ENCODE measurements around the gene HSPA9.

HSPA9 gene

GRCh38 chr5:138597661-138598400, 22.6 kb upstream of the HSPA9 start:
- in situ Hi-C loops (cut with MboI; ENCODE audit: low pct_unique_long_range_greater_than_20kb, low sequenced_read_pairs) = no loop called here
- no peak for DNase-seq

GRCh38 chr5:138596105-138596881, 21.1 kb upstream of the HSPA9 start:
- in situ Hi-C loops (cut with MboI; ENCODE audit: low pct_unique_long_range_greater_than_20kb, low sequenced_read_pairs) = no loop called here
- no peak for DNase-seq

GRCh38 chr5:138595180-138595795, 20.1 kb upstream of the HSPA9 start:
- in situ Hi-C loops (cut with MboI; ENCODE audit: low pct_unique_long_range_greater_than_20kb, low sequenced_read_pairs) = no loop called here
- no peak for DNase-seq

GRCh38 chr5:138594305-138595058, 19.3 kb upstream of the HSPA9 start:
- DNase-seq = peak; percentile 25
- in situ Hi-C loops (cut with MboI; ENCODE audit: low pct_unique_long_range_greater_than_20kb, low sequenced_read_pairs) = no loop called here

GRCh38 chr5:138588013-138588788, 13.0 kb upstream of the HSPA9 start:
- no peak for DNase-seq
- in situ Hi-C loops (cut with MboI; ENCODE audit: low pct_unique_long_range_greater_than_20kb, low sequenced_read_pairs) = no loop called here

GRCh38 chr5:138585157-138585556, 10.0 kb upstream of the HSPA9 start:
- in situ Hi-C loops (cut with MboI; ENCODE audit: low pct_unique_long_range_greater_than_20kb, low sequenced_read_pairs) = no loop called here
- no peak for DNase-seq

GRCh38 chr5:138583984-138584637, 8.9 kb upstream of the HSPA9 start:
- DNase-seq = no peak
- in situ Hi-C loops (cut with MboI; ENCODE audit: low pct_unique_long_range_greater_than_20kb, low sequenced_read_pairs) = no loop called here

DNA sequence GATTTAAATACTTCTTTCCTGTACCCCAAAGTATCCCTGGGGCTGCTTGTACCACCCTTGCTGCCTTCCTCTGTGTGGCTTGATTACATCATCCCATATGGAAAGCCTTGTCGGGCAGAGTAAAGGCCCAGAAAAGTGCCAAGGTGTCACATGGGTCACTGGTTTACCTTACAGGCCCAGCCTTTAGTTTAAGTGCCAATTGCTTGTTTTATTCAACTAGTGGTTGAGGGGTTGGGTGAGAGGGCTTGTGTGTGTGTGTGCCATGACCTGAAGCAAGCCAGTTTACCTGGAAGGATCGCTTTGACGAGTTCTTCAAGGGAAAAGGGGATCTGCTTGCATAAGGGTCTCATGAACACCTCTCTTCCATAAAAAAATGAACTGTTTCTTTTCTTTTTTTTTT, 7.8 kb upstream of the HSPA9 start:
- DNase-seq = no peak
- in situ Hi-C loops (cut with MboI; ENCODE audit: low pct_unique_long_range_greater_than_20kb, low sequenced_read_pairs) = no loop called here

- no peak for DNase-seq
- in situ Hi-C loops (cut with MboI; ENCODE audit: low pct_unique_long_range_greater_than_20kb, low sequenced_read_pairs) = no loop called here
Observed at GRCh38 chr5:138580777-138581176, 5.6 kb upstream of the HSPA9 start.

GRCh38 chr5:138580001-138580400, 4.8 kb upstream of the HSPA9 start:
- DNase-seq = no peak

GRCh38 chr5:138579517-138579863, 4.3 kb upstream of the HSPA9 start:
- DNase-seq = no peak

More at GRCh38 chr5:138580001-138580400, 4.8 kb upstream of the HSPA9 start:
- in situ Hi-C loops (cut with MboI; ENCODE audit: low pct_unique_long_range_greater_than_20kb, low sequenced_read_pairs) = no loop called here

GRCh38 chr5:138577452-138577851, 2.3 kb upstream of the HSPA9 start:
- in situ Hi-C loops (cut with MboI; ENCODE audit: low pct_unique_long_range_greater_than_20kb, low sequenced_read_pairs) = no loop called here
- no peak for DNase-seq

More at GRCh38 chr5:138579517-138579863, 4.3 kb upstream of the HSPA9 start:
- in situ Hi-C loops (cut with MboI; ENCODE audit: low pct_unique_long_range_greater_than_20kb, low sequenced_read_pairs) = no loop called here

GRCh38 chr5:138574744-138575193, 432 bp downstream of the HSPA9 start:
- in situ Hi-C loops (cut with MboI; ENCODE audit: low pct_unique_long_range_greater_than_20kb, low sequenced_read_pairs) = no loop called here
- no peak for DNase-seq

- in situ Hi-C loops (cut with MboI; ENCODE audit: low pct_unique_long_range_greater_than_20kb, low sequenced_read_pairs) = no loop called here
- DNase-seq = peak; percentile 24
Observed at GRCh38 chr5:138573949-138574670, 1.1 kb downstream of the HSPA9 start.

DNA sequence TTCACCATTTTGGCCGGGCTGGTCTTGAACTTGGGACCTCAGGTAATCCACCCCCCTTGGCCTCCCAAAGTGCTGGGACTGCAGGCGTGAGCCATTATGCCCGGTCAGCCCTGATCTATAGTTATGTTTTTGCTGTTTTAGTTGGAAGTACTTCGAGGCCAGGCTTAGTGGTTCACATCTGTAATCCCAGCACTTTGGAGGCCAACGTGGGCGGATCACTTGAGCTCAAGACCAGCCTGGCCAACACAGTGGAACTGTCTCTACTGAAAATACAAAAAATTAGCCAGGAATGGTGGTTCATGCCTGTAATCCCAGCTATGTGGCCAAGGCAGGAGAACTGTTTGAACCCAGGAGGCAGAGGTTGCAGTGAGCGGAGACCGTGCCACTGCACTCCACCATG, 2.0 kb downstream of the HSPA9 start:
- DNase-seq = no peak
- in situ Hi-C loops (cut with MboI; ENCODE audit: low pct_unique_long_range_greater_than_20kb, low sequenced_read_pairs) = no loop called here

DNA sequence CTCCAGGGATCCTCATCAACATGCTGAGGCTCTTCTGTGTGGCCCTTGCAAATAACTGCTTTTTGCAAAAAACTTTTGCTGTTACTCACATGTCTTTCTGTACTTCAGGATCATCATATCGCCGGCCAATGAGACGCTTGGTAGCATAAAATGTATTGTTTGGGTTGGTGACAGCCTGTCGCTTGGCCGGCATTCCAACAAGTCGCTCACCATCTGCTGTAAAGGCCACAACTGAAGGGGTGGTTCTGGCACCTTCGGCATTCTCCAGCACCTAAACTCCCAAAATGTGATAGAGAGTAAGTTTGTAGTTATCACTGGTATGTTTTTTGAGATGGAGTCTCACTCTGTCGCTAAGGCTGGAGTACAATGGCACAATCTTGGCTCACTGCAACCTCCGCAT, 4.3 kb downstream of the HSPA9 start:
- in situ Hi-C loops (cut with MboI; ENCODE audit: low pct_unique_long_range_greater_than_20kb, low sequenced_read_pairs) = no loop called here
- DNase-seq = no peak

DNA sequence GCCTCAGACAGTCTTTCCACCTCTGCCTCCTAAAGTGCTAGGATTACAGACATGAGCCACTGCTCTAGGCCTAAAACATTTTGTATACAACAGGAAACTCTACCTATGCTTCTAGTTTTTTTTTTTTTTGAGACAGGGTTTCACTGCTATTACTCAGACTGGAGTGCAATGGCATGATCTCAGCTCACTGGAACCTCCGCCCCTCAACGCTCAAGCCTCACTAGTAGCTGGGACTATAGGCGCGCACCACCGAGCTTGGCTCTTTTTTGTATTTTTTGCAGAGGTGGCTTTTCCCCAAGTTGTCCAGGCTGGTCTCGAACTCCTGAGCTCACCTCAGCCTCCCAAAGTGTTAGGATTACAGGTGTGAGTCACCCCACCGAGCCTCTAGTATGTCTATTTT, 5.4 kb downstream of the HSPA9 start:
- in situ Hi-C loops (cut with MboI; ENCODE audit: low pct_unique_long_range_greater_than_20kb, low sequenced_read_pairs) = no loop called here
- no peak for DNase-seq

Data from KBM-7 (cell line).